GM18867 (cell line): ENCODE measurements around the gene IFI27L2.

Experiments
- ATAC-seq: cut with Tn5 transposase; IDR thresholded peaks from one replicate; pipeline ENCODE4 v1.9.1; 2021; ENCODE audit warnings: mild to moderate bottlenecking, moderate library complexity; ENCODE audit not compliant: unreplicated experiment

IFI27L2 gene

GRCh38 chr14:94124582-94125377 lies 4.6 kb downstream of the IFI27L2 start:
- ATAC-seq = no peak

- ATAC-seq = no peak
Measured at GRCh38 chr14:94123868-94124267, 5.5 kb downstream of the IFI27L2 start.

GRCh38 chr14:94123296-94123695 lies 6.1 kb downstream of the IFI27L2 start:
- no peak for ATAC-seq

GRCh38 chr14:94122438-94122837 lies 7.0 kb downstream of the IFI27L2 start:
- ATAC-seq = no peak

GRCh38 chr14:94121485-94121884 lies 7.9 kb downstream of the IFI27L2 start:
- no peak for ATAC-seq

GRCh38 chr14:94120667-94121340 lies 8.6 kb downstream of the IFI27L2 start:
- ATAC-seq = no peak

GRCh38 chr14:94119071-94119470 lies 10.3 kb downstream of the IFI27L2 start:
- no peak for ATAC-seq

GRCh38 chr14:94117856-94118255 lies 11.5 kb downstream of the IFI27L2 start:
- no peak for ATAC-seq

- no peak for ATAC-seq
Measured at GRCh38 chr14:94116701-94117100, 12.7 kb downstream of the IFI27L2 start.

- no peak for ATAC-seq
Measured at GRCh38 chr14:94115631-94116030, 13.8 kb downstream of the IFI27L2 start.

GRCh38 chr14:94115058-94115591 lies 14.3 kb downstream of the IFI27L2 start:
- no peak for ATAC-seq

GRCh38 chr14:94114589-94115057 lies 14.8 kb downstream of the IFI27L2 start:
- no peak for ATAC-seq

GRCh38 chr14:94113908-94114588 lies 15.4 kb downstream of the IFI27L2 start:
- no peak for ATAC-seq

- ATAC-seq = no peak
Measured at GRCh38 chr14:94113490-94113889, 15.9 kb downstream of the IFI27L2 start.

- no peak for ATAC-seq
Measured at GRCh38 chr14:94113073-94113472, 16.3 kb downstream of the IFI27L2 start.

GRCh38 chr14:94112513-94113063 lies 16.8 kb downstream of the IFI27L2 start:
- ATAC-seq = no peak

GRCh38 chr14:94111276-94112095 lies 17.9 kb downstream of the IFI27L2 start:
- no peak for ATAC-seq

GRCh38 chr14:94110552-94111181 lies 18.7 kb downstream of the IFI27L2 start, which contains the start of gene IFI27:
Gene IFI27 (plus strand): TSS chr14:94110736.
- no peak for ATAC-seq

GRCh38 chr14:94109915-94110250 lies 19.5 kb downstream of the IFI27L2 start:
- no peak for ATAC-seq

- ATAC-seq = no peak
Measured at GRCh38 chr14:94104731-94105130, 24.7 kb downstream of the IFI27L2 start.
